Thyroid gland (tissue), 4 donors: Measurements from ENCODE around the gene MYH7B.

Experiments used
- CTCF ChIP-seq, 6 experiments: fragments of 200-600 bp in 3 of 6; fragments of 450-650 bp in 3 of 6; sonication (generic) in 3 of 6; IDR thresholded peaks; one replicate each; pipeline ENCODE4 v1.5.1; 2016 to 2019; ENCODE audit warnings: antibody characterized with exemption in 6 of 6, mild to moderate bottlenecking in 2 of 6, inconsistent platforms in 1 of 6, moderate library complexity in 1 of 6
- POLR2A ChIP-seq, 2 donors: fragments of 450-650 bp; IDR thresholded peaks; one replicate each; pipeline ENCODE4 v1.6.1; 2017; ENCODE audit warnings: antibody characterized with exemption in 2 of 2, mild to moderate bottlenecking in 2 of 2, moderate library complexity in 1 of 2

- TF ChIP-seq POLR2A (IDR thresholded peaks at IDR 0.05) (no peak), CTCF (IDR thresholded peaks at IDR 0.05) (no peak)
Observed at GRCh38 chr20:34995192-34995591, 39.5 kb downstream of the MYH7B start.
